Endothelial cell of umbilical vein (primary cell): ENCODE results near the gene HOPX. TPM values are rescaled to one million over a fixed set of nuclear protein-coding genes. Genes with fewer than 3 reads are reported as not detected.
A peak's percentile ranks its signal among the peaks of the same experiment; 100 is the strongest.

ENCODE experiments used
- BruUV-seq: library from RNA; stranded (reverse); fragments of 400-500 nt; replicated peaks from 2 replicates; lab custom pipeline; 2021; lab: Mats Ljungman, UMichigan
- CTCF ChIA-PET: fragments of 300-600, 350-600 bp; sonication (Branson Sonifier 250); formaldehyde crosslinking; loops from one replicate; lab custom pipeline; 2021; ENCODE audit warnings: antibody characterized with exemption, inconsistent platforms; lab: Charles Lee
- POLR2A ChIA-PET: fragments of 300-600, 350-600 bp; sonication (Branson Sonifier 250); formaldehyde crosslinking; loops from one replicate; lab custom pipeline; 2021; ENCODE audit warnings: antibody characterized with exemption, inconsistent platforms; lab: Charles Lee
- DNase-seq: peaks from one replicate; pipeline ENCODE4 v3.0.0-alpha.2; 2011; ENCODE audit warnings: low read depth, low spot score
- FAIRE-seq: peaks from 2 replicates; lab custom pipeline; 2011; peaks lifted over from hg19 to GRCh38; lab: Jason Lieb, UNC
- H2AFZ ChIP-seq: 2 replicates; pipeline ENCODE4 v1.6.0; 2012; ENCODE audit warnings: low read depth, low read length, control low read depth, inconsistent platforms
- H3K27ac ChIP-seq: 2 replicates; pipeline ENCODE4 v1.5.1; 2011; ENCODE audit warnings: low read depth, mild to moderate bottlenecking, control low read depth, low read length, moderate library complexity; ENCODE audit not compliant: insufficient read depth
- H3K27me3 ChIP-seq, 2 experiments: 2 replicates each; pipeline versions ENCODE4 v1.6.0 to v1.6.1; 2011; ENCODE audit warnings: low read length in 2 of 2, mixed read lengths in 1 of 2; ENCODE audit not compliant: control insufficient read depth in 2 of 2, insufficient read depth in 2 of 2
- H3K36me3 ChIP-seq, 2 experiments: 2 replicates in 1 of 2; 3 replicates in 1 of 2; pipeline ENCODE4 v1.5.1; 2011; ENCODE audit warnings: low read length in 2 of 2, mild to moderate bottlenecking in 1 of 2, moderate library complexity in 1 of 2; ENCODE audit not compliant: control insufficient read depth in 2 of 2, insufficient read depth in 2 of 2; ENCODE audit errors: extremely low read depth in 1 of 2
- H3K4me1 ChIP-seq: 3 replicates; pipeline ENCODE4 v1.5.1; 2011; ENCODE audit warnings: mild to moderate bottlenecking, low read length; ENCODE audit not compliant: control insufficient read depth, insufficient read depth; ENCODE audit errors: extremely low read depth
- H3K4me2 ChIP-seq: 2 replicates; pipeline ENCODE4 v1.6.1; 2011; ENCODE audit warnings: low read length, control low read depth, mixed read lengths; ENCODE audit not compliant: insufficient read depth
- H3K4me3 ChIP-seq, 3 experiments: fragments of 200-600 bp in 1 of 3; sonication (generic), shearing (Covaris generic) in 1 of 3; replicated peaks in 1 of 3; 2 replicates each; pipeline ENCODE4 v1.5.1; 2011 to 2016; ENCODE audit warnings: control low read depth in 3 of 3, low read length in 3 of 3, mild to moderate bottlenecking in 2 of 3, inconsistent platforms in 1 of 3, low read depth in 1 of 3, moderate library complexity in 1 of 3; ENCODE audit not compliant: insufficient read depth in 1 of 3
- H3K79me2 ChIP-seq: 2 replicates; pipeline ENCODE4 v1.6.0; 2012; ENCODE audit warnings: low read length, inconsistent platforms; ENCODE audit not compliant: control insufficient read depth, insufficient read depth
- H3K9ac ChIP-seq: replicated peaks from 2 replicates; pipeline ENCODE3; 2011; ENCODE audit warnings: low read length, control low read depth; ENCODE audit not compliant: insufficient read depth; ENCODE audit errors: extremely low read depth
- H3K9me1 ChIP-seq: replicated peaks from 3 replicates; pipeline ENCODE4 v1.6.0; 2011; ENCODE audit warnings: mild to moderate bottlenecking, low read length; ENCODE audit not compliant: control insufficient read depth, insufficient read depth; ENCODE audit errors: extremely low read depth
- H3K9me3 ChIP-seq: replicated peaks from 2 replicates; pipeline ENCODE4 v1.5.1; 2012; ENCODE audit warnings: low read length, inconsistent platforms; ENCODE audit not compliant: control insufficient read depth, insufficient read depth
- H4K20me1 ChIP-seq: replicated peaks from 2 replicates; pipeline ENCODE3; 2011; ENCODE audit warnings: mild to moderate bottlenecking, low read length; ENCODE audit not compliant: control insufficient read depth, insufficient read depth; ENCODE audit errors: extremely low read depth
- CTCF ChIP-seq, 2 donors: IDR thresholded peaks; 1 replicate in 1 of 2; 2 replicates in 1 of 2; pipeline ENCODE4 v1.5.1; 2011; ENCODE audit warnings: low read length in 2 of 2, mild to moderate bottlenecking in 2 of 2, moderate library complexity in 2 of 2, control low read depth in 1 of 2, inconsistent platforms in 1 of 2, low read depth in 1 of 2; ENCODE audit not compliant: insufficient read depth in 1 of 2; ENCODE audit errors: extremely low read depth in 1 of 2
- EZH2 ChIP-seq: IDR thresholded peaks from 2 replicates; pipeline ENCODE4 v1.6.1; 2012; ENCODE audit warnings: borderline replicate concordance, low read depth, mild to moderate bottlenecking, moderate library complexity, low read length, inconsistent platforms; ENCODE audit not compliant: severe bottlenecking
- FOS ChIP-seq: IDR thresholded peaks from 2 replicates; pipeline ENCODE4 v1.6.1; 2011; ENCODE audit warnings: mild to moderate bottlenecking, low read length, moderate library complexity, borderline replicate concordance; ENCODE audit not compliant: insufficient read depth
- JUN ChIP-seq: IDR thresholded peaks from 2 replicates; pipeline ENCODE4 v1.6.1; 2011; ENCODE audit warnings: borderline replicate concordance, low read depth; ENCODE audit not compliant: insufficient read length, insufficient read depth
- dilution Hi-C: fragments of 300-500 bp; cut with MboI; formaldehyde crosslinking; loops from one replicate; pipeline ENCODE4 v1.15.0; 2019; ENCODE audit warnings: low sequenced_read_pairs; ENCODE audit not compliant: extremely low pct_ligation_motif_present
- intact Hi-C: fragments of 100-400 bp; cut with micrococcal nuclease; formaldehyde crosslinking; loops from one replicate; pipeline ENCODE4 v1.10.0; 2022
- polyA plus RNA-seq, 4 experiments: library from polyadenylated mRNA; depleted of rRNA in 3 of 4; stranded (reverse) in 3 of 4; unstranded in 1 of 4; fragments of >200 nt; gene quantifications; 2 replicates each; pipeline versions ENCODE4 v1.2.1 to v1.2.3, GENCODE V29; 2011 to 2012; ENCODE audit warnings: missing spikeins in 1 of 4
- total RNA-seq: library from RNA; stranded (reverse); gene quantifications from 2 replicates; pipeline ENCODE4 v1.2.3, GENCODE V29; 2021

HOPX gene
- total and polyA plus RNA-seq, 2 donors (not counting 3 experiments of a cell fraction or from before 2014, with no cell fraction given): 3.8 to 5.8 TPM

DNA sequence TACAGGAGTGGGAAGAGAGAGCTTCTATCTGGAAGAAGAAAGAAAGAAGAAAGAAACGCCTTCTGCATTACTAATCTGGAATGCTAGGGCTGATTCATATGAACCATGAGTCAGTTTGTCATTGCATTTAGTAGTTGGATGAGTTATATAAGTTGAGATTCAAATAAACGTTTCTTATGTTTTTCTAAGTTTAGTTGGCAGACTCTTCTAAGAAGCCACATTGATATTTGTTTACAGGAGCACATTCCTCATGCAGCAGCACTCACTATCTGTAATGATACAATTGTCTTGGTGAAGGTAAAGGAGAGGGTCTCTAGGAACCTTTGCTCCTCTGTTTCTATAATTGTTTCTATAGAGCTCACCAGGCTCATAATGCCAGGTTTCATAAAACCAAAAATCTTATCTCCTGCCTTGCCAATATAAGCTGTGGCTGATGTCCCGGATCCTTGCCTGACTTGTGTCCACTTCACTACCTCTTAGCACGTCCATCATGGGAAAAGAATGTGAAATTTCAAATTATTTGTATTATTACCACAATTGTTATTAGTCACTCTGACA is 39.5 kb downstream of the HOPX start:
- Histone ChIP-seq H3K4me1 (peaks cover 19% of the 10 kb centered on the region), H3K27me3 (no peaks in the 10 kb centered on the region), H3K27ac (peak overlapping the region; percentile 74), H3K9me3 (no peaks in the 10 kb centered on the region), H2AFZ (peak overlapping the region; percentile 6), H3K79me2 (no peaks in the 10 kb centered on the region), H4K20me1 (no peaks in the 10 kb centered on the region), H3K4me2 (peak overlapping the region; percentile 6), H3K9ac (peak overlapping the region; percentile 41), H3K9me1 (no peaks in the 10 kb centered on the region), H3K4me3 (no peak overlapping the region), H3K36me3 (no peaks in the 10 kb centered on the region)
- DNase-seq: peak; percentile 87
- TF ChIP-seq CTCF (IDR thresholded peaks at IDR 0.05; ENCODE audit: extremely low read depth in 1 of 2, insufficient read depth in 1 of 2, low read depth in 1 of 2, low read length in 2 of 2): no peak
- peak; percentile 88 for TF ChIP-seq FOS
- TF ChIP-seq EZH2: no peak
- peak; percentile 76 for TF ChIP-seq JUN
- BruUV-seq: no TSS peak
- ChIA-PET CTCF (interaction anchor here (0.6 to 2.7 kb wide), 24 partner anchors 8 to 901 kb away, joined by 3 to 25 read pairs (median 4); no protein-coding TSS in a partner anchor), POLR2A (interaction anchor here (0.6 kb wide), 1 partner anchor 45 kb away, joined by 3 read pairs; no protein-coding TSS in a partner anchor)
- peak; percentile 62 for FAIRE-seq
- intact Hi-C loops (no loop called here), dilution Hi-C loops (no loop called here)
